GM18868 (cell line): ENCODE data around the gene OR2AG1.

Experiments used
- ATAC-seq: cut with Tn5 transposase; IDR thresholded peaks from one replicate; pipeline ENCODE4 v1.9.1; 2021; ENCODE audit warnings: mild to moderate bottlenecking, moderate library complexity; ENCODE audit not compliant: unreplicated experiment

OR2AG1 gene, protein sequence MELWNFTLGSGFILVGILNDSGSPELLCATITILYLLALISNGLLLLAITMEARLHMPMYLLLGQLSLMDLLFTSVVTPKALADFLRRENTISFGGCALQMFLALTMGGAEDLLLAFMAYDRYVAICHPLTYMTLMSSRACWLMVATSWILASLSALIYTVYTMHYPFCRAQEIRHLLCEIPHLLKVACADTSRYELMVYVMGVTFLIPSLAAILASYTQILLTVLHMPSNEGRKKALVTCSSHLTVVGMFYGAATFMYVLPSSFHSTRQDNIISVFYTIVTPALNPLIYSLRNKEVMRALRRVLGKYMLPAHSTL

DNA sequence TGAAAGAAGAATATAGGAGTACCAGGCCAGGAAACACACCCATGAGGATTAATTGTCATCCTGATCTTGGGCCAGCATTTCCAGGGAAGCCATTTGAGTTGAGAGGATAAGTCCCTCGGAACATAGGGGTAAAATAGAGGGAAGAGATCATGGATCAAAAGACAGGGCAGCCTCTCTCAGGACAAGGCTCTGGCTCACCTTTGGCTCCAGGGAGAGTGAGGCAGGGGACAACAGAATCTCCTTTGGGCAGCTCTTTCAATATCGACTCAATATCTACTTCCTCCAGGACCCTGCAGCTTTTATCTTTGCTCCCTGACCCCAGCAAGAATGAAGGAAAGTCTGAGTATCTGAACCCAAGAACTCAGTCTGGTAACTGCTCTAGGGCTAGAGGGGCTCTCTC lies at the start of gene OR2AG1:
TSS of gene OR2AG1 (plus strand) at position 301 of the 400 bp plus-strand sequence. CDS start 2,018 bp downstream, outside the sequence.
- no peak for ATAC-seq

DNA sequence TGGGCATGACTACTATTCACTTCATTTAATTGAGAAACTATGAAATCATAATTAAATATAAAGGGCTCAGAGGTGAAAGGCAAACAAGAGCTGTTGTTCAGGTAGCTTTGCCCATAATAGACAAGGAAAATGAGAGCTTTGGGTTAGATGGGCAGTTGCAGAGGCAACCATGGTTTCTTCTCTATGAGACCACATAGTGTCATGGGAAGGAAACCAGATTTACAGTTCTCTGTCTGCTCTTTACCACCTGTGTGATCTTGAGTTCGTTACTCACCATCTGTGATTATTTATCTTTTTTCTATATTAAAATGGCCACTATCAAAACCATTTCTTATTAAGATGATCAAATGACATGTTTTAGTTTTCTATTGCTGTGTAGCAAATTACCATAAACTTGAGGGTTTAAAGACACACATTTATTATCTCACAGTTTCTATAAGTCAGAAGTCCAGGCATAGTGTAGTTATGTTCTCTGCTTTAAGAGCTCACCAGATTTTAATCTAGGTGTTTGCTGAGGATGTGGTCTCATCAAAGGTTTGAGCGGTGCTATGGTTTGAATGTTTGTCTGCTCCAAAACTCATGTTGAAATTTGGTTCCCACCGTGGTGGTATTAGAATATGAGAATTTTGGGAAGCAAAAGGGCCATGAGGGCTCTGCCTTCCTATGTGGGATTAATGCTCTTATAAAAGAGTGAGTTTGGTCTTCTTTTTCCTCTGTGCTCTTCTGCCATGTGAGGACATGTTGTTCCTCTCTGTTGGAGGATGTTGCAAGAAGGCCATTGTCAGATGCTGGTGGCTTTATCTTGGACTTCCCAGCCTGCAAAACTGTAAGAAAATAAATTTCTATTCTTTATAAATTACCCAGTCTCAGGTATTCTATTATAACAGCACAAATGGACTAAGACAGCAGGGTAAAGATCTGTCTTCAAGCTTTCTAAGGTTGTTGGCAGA lies 49.2 kb upstream of the OR2AG1 start:
- ATAC-seq = no peak

DNA sequence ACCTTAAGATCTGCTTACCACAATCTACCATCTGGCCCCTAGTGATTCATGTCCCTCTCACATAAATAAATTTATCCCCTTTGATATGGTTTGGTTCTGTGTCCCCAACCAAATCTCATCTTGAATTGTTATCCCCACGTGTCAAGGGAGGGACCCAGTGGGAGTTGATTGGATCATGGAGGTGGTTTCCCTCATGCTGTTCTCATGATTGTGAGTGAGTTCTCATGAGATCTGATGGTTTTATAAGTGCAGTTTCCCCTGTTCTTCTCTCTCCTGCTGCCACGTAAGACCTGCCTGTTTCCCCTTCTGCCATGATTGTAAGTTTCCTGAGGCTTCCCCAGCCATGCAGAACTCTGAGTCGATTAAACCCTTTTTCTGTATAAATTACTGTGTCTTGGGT lies 48.2 kb upstream of the OR2AG1 start:
- ATAC-seq = no peak

DNA sequence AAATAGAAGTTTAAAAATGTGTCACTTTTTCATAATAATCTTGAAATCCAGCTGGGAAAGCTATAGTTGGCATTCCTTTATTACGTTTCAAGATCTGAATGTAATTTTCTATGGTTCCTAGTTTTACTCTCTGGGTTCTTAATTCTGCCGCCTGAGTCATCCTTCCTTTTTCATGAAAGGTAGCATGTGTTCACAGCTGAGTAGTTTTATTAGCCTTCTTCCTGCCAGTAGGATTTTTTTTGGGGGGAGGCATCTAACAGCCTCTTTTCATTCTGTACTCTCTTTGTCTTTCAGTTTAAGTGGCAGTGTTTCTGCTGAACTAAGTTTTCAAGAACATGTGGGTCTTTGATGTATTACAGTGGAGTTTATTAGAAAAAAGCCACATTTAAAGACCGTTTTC lies 47.5 kb upstream of the OR2AG1 start:
- ATAC-seq = no peak

DNA sequence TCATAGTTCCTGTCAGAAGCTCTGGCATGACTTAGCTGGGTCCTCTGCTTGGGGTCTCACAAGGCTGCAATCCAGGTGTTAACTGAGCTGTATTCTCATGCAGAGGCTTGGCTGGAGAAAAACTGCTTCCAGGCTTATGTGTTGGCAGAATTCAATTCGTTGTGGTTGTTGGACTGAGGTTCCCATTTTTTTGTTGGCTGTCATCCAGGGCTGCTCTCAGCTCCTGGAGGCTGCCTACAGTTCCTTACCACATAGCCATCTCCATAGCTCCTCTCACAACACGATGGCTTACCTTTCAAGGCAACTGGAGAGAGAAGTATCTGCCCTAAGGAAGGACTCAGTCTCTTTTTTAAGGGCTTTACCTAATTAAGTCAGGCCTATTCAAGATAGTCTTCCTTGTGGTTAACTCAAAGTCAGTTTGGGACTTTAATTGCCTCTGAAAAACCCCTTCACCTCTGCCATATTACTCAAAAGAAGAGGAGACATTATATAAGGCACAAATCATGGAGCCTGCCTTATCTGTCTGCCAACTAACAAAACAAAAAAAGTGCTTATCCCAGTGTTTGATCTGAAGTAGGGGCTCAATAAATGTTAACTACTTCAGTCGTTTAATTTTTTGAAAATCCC lies 46.2 kb upstream of the OR2AG1 start:
- peak; percentile 57 for ATAC-seq

DNA sequence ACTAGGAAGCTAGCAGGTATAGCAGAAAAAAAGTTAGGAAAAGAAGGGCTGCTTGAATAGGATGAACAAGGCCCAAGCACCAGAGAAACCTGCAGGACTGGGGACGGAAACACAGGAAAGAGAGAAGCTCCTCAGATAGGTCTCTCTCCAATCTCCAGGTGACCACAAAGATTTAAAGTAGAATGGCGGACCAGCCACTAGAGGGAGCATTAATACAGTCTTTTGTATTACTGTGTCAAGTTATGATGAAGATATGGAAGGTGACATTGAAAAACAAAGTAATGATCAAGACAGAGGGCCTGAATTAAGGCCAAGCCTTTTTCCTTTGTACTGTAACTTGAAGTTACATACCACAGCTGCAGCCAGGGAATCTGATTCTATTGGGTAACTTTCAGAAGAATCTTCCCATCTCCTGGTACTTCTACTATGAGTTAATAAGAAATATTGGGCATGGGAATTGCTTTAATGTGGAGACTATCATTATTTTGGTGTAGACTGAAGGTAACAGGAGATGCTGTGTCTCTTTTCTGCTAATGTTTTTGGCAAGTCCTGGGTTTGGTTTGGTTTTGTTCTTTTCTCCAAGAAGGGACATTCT lies 44.9 kb upstream of the OR2AG1 start:
- peak; percentile 59 for ATAC-seq

DNA sequence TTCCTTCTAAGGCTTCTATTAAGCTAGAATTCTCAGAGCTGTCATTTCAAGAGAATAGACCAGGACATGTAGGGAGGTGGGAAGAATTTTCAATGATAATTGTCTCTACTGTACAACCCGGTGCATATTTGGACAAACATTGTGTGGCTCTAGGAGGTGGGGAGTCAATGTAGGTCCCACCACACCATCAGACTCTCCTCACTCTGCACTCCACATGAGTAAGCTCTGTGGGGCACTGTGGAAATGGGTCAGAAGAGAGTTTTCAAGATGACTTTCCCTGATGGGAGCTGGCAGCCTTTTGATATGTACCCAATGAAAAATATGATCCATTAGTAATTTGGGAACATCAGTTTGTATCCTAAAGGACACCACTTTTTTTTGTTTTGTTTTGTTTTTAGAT lies 44.2 kb upstream of the OR2AG1 start:
- no peak for ATAC-seq

DNA sequence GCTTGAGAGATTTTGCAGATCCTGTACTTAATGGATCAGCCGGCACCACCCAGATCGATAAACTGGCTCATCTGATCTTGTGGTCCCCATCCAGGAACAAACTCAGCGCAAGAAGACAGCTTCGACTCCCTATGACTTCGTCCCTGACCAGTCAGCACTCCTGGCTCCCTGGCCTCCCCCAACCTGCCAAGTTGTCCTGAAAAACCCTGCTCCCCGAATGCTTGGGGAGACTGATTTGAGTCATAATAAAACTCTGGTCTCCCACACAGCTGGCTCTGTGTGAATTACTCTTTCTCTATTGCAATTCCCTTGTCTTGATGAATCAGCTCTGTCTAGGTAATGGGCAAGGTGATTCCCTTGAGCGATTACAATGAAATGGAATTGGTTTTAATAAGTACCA lies 40.6 kb upstream of the OR2AG1 start:
- ATAC-seq = no peak

DNA sequence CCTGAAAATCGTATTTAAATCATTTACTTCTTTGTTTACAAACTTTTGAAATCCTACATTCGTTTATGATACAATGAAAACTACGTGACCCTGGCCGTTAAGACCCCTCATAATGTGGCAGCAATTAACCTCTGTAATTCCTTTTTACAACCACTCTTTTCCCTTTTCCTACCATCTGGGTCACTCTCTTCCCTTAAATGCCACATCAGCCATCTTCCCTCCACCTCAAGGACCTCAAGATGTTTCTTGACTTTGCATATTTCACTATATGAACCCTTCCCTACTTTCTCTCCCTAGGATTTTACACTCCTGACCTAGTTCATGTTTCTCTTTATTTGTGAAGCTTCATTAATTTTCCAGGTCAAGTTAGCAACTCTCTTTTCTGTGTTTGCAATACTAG lies 37.8 kb upstream of the OR2AG1 start:
- no peak for ATAC-seq

DNA sequence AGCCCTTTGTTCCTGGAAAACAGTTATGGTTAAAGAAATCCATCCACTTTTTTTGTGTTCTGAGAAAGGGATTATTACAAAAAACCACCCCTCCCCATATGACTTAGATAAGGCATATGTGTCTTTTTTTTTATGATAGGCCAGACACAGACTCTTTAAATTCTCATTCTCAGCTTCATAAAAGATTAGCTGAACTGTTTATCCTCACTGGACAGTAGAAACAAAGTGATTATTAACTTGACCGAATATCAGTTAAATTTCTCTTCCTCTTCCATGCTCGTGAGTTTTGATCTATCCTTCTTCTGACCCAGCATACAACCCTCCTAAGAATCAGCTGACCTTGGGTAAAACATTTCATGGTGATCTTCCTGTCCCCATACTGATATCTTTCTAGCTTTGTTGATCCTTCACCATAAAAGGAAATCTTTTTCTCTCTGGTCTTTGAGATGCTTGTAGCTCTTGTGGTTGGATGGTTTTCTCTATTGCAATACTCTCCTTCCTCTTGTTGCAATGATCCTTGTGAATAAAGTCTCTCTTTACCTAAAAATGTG lies 37.3 kb upstream of the OR2AG1 start:
- peak; percentile 56 for ATAC-seq

DNA sequence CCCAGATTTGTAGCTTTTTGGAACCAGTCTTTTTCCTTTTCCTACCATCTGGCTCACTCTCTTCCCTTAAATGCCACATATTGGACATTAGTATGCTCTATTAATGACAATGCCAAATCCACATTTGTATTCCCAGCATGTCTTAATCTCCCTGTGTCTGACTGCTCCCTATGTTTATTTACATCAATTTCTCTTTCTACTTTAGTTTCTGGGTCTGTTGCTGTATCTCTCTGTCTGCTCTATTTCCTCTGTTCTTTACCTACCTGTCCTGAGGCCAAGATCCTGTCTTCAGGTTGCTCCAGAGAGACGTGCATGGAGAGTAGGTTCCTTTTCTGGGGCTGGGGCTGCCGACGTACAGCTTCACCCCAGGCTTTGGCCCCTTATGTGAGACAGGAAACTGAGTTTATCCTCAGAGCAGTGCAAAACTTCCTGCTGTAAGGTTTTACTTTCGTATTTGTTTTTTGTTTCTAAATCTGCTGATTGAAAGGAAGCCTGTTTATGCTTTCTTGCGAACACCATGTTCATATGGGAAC lies 36.7 kb upstream of the OR2AG1 start:
- peak; percentile 82 for ATAC-seq

DNA sequence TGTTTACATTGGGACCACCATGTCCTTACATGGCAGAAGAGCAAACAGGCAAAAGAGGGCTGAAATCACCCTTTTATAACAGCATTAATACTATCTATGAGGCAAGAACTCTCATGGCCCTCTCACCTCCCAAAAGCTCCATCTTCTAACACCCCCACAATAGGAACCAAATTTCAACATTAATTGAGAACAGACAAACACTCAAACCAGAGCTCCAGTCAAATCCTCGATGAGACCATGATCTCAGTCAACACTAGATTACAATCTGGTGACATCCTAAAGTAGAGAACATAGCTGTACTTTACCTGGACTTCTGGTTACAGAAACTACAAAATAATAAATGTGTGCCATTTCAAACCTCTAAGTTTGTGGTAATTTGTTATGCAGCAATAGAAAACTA lies 36.2 kb upstream of the OR2AG1 start:
- no peak for ATAC-seq

DNA sequence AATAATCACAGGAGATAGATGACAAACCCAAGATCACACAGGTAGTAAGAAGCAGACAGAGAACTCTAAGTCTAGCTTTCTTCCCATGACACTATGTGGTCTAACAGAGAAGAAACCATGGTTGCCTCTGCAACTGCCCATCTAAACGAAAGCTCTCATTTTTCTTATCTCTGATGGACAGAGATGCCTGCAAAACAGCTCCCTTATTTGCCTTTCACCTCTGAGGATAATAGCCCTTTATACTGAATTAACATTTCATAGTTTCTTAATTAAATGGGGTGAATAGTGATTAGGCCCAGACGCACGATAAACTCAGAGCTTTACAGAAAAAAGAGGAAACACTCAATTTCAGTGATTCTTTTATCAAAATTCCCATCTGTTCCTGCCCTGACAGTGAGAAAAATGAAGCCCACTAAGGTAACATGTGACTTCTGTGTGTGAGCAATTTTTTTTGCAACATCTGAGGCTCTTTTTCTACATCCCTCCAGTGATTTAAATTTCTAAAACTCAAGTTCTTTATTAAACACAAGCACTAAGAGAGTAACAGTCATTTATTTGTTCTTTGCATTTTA lies 35.6 kb upstream of the OR2AG1 start:
- no peak for ATAC-seq

DNA sequence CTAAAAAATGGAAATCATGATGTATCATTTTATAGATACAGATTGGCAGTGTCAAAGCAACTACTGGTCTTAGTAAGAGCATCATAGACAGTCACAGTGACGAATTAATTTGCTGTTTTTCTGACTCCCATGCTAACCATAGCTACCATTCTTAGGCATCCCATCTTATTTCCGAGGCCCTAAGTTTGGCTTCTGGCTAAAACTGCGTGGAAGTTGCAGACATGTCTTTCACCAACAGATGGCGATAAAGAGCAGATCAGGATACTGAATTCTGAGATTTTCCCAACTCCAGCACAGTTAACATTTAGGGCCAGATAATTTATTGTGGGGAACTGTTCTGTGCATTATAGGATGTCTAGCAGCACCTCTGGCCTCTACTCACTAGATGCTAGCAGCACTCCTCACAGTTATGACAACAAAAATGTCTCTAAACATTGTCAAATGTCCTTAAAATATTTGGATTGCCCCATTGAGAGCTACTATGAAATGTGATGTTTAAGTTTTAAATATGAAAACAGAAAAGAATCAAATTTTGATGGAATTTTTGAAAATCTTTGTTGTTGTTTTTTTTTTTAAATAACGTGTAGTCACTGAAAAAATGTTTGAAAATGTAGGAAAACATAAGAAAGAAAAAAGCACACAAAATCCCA lies 27.4 kb upstream of the OR2AG1 start:
- no peak for ATAC-seq

DNA sequence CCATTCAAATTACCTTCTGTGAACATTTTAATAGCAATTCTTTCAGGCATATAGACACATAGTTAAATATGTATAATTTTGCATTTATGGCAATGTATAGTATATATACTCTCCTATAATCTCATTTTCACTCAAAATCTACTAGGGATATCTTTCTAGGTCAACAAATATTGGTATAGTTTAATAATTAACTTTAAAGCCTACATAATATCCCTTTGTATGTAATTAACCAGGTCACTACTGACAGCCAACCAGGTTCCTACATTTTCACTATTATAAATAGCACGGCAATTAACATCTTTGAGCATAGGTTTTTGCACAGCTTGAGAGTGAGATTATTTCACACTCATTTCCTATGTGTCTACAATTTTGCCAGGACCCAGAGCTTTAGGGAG lies 26.9 kb upstream of the OR2AG1 start:
- no peak for ATAC-seq

DNA sequence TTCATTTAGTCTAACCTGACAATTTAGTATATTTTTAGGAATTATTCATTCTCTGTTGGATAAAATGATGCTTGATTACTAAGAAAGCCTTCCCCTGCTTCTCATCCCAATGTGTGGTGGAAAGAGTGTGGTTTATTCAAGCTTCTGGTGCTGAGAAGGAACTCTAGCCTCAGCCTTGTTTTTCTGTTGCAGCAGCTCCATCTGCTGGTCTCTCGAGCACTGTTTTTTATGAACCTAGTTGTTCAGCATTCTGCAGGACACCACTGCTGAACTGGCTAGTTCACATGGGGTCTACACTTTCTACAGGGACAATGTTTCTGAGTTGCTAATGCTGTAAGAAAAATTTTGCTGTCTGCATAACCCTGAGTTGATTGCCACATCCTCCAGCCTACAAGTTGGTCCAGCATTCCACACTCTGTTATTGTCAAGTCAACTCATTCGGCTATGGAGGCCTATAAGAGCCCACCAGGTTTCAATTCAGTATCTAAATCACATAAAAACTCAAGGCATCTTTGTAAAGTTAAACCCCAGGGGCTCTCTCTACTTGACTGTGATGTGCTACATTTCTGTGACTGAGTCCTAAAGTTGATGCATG lies 25.4 kb upstream of the OR2AG1 start:
- ATAC-seq = peak; percentile 91

DNA sequence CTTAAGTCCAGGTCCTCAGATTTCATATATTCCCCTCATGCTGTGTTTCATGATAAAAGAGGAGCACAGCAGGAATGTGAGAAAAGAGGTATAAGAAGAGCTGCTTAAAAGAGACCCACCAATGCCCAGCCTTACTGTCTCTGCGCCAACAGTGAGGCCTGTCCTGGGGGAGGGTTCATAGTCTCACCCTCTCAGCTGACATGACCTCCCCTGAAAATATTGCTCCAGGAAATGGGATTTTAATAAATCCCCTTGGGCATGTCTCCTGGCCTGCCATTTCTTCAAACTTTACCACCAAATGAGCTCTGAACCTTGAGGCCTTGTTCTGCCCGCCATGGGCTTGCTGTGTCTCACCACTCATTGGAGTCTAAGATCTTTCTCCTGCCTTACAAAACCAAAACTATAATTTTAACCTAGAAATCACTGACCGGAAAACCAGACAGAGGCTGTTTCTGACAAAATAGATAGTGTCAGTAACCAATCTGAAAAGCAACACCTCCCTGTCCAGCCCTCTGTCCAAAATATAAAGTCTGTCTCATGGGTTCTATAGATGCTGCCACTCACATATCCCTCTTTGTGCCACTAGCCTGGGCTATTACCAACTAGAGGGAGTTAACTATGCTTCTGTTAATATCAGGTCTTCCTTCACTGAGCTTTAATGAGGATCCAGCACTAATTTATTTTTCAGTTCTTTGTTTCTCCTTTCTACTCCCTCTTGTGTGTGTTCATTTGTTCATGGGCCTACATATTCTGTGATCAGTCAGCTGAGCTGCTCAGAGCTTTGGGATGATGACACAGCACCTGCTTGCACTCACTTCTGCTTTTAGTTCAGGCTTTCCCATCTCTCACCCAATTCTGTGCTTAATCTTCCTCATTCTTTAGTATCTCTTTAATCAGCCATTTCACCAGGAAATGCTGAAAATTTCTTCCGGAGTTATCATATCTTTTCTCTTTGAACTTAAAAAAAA lies 10.6 kb upstream of the OR2AG1 start, which contains the start of gene OR2AG2:
TSS of gene OR2AG2 (minus strand) at position 51 of the 968 bp plus-strand sequence. CDS start 3,019 bp downstream, outside the sequence.
- peak; percentile 96 for ATAC-seq

DNA sequence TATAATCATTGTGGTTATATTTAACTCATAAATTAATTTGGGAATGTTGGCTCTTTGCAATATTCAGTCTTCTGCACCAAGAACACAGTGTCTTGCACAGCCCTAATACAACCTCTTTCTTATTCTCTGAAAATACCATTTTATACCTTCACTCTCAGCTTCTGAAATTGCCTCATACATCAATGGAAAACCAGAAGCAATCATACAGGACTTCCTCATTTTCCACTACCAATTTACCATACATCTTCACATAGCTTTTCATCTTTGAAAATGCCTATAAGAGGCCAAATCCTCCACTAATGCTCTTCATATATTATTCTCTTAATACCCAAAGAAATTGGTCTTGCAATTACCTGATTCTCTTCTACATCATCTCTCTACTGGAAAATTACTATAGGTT lies 4.3 kb upstream of the OR2AG1 start:
- no peak for ATAC-seq
